Iris pigment epithelial cell (primary cell): ENCODE data around the gene BORCS5.

ENCODE experiments used
- DNase-seq: peaks from one replicate; pipeline ENCODE4 v3.0.0-alpha.2; 2011; ENCODE audit warnings: low read depth

BORCS5 gene

DNA sequence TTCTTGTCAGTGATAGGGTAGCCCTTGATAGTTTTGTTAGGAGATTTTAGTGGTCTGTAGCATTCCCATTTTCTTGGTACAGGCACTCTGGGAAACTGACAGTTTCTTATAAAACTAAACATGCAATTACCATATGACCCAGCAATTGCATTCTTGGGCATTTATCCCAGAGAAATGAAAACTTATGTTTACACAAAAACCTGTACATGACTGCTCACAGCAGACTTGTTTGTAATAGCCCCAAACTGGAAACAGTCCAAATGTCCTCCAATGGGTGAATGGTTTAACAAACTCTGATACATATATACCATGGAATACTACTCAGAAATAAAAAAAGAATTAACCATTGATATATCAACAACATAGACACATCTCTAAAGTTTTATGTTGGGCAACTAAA is 75.5 kb downstream of the BORCS5 start:
- peak; percentile 91 for DNase-seq

DNA sequence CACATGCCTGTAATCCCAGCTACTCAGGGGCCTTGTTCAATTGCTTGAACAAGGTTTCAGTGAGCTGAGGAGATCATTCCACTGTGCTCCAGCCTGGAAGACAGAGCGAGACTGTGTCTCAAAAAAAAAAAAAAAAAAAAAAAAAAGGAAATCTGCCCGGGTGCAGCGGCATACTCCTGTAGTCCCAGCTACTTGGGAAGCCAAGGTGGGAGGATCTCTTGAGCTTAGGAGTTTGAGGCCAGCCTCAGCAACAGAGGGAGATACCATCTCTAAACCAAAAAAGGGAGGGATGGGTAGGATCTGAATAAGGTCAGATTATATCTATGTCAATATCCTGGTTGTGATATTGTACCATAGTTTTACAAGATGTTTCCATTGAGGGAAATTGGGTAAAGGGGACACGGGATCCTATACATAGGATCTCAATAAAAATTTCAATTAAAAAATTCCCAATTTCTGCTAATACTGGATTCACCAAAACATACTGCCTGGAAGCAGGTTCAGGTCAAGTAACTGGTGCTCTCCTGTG is 76.4 kb downstream of the BORCS5 start:
- no peak for DNase-seq

DNA sequence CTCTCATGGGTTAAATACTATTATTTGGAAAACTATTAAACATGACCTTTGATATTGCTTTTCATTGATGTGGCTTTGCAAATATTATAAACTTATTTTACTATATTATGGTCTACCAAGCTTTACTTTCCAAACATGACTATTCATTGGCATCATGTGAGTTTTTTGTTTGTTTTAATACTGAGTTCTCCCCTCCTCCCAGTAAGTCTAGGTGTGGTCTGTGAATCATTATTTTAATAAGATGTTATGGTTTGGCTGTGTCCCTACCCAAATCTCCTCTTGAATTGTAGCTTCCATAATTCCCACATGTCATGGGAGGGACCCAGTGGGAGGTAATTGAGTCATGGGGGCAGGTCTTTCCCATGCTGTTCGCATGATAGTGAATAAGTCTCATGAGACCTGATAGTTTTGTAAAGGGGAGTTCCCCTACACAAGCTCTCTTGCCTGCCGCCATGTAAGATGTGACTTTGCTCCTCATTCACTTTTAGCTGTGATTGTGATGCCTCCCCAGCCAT is 80.0 kb downstream of the BORCS5 start:
- DNase-seq, result no peak

DNA sequence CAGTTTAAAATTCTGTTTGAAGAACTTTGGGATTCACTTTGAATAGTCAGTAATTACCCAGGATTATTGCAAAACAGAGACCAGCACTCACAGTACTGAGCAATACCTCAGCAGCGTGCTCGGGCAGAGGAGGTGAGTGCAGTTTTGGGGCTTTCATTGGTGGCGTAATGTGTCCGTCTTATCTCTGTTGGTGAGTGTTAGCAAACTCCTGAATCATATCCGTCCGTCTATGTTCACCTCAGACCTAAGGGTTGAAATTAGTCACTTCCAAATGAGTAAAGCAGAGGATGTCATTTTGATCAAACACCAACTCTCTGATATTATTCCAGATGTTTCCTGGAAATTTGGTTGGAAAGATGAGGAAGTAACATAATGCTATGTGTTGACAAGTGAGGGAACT is 82.8 kb downstream of the BORCS5 start:
- peak; percentile 99 for DNase-seq

DNA sequence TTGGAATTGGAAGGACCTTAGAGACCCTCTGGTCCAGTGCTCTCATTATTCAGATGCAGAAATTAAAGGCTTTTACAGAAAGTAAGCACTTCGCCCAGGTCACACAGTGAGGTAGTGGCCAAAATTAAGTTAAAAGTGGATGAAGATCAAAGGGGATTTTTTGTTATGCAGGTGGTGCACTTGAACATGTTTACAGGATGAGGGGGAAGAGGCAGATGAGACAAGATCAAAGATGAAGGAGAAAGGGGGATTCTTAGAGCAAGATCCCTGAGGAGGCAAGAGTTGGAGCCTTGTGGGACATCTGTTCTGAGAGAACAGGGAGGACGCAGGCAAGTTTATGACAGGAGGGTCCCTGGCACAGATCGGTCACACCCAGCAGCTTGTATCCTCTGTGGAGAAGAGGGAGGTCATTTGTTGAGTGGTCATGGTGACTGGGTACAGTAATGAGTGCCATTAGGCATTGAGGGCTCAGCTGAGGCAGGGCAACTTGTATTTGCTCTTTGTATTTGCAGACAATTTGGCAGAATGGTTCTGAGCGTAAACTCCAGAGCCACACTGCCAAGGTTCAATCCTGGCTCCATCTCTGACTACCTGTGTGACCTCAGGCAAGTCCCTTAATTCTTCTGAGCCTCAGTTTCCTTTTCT is 84.0 kb downstream of the BORCS5 start:
- DNase-seq, result no peak

DNA sequence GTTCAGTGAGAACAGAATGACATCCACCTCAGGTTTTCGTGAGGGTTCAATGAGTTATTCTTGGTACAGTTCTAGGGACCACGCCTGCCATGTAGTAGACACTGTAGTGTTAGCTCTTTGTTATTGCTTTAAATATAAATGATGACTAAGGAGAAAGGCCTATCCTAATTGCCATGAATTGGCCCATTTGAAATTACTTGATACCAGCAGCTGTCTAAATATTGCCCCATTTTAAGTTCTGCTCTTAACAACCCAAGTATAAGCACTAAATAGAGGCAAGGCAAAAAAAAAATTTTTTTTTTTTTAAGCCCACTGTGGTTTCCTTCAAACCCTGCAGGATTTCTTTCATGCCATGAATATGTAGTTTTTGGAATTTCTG is 84.5 kb downstream of the BORCS5 start:
- no peak for DNase-seq

DNA sequence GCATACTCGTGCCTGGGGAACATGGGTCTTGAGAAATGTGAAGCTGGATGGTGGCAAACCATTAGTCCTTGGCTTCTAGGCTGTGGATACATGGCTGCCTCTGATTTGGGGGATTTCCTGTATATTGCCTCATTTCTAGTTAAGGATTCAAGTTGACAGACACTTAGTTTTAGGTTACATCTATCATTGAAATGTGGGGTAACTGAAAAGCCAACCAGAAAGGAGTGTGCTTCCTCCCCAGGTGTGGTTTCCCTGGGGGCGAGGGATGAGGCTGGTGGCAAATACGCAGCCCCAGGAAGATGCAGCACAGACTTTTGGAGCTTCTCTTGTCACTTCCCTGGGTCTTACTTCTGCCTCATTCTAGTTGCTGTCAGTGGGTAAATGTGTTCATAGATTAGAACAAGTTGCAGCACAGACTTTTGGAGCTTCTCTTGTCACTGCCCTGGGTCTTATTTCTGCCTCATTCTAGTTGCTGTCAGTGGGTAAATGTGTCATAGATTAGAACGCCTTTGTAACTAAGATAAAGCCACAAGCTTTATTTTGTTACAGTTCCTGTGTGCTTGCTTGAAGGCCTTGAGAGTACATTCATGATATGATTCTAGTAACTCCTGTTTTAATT is 85.1 kb downstream of the BORCS5 start:
- peak; percentile 58 for DNase-seq

DNA sequence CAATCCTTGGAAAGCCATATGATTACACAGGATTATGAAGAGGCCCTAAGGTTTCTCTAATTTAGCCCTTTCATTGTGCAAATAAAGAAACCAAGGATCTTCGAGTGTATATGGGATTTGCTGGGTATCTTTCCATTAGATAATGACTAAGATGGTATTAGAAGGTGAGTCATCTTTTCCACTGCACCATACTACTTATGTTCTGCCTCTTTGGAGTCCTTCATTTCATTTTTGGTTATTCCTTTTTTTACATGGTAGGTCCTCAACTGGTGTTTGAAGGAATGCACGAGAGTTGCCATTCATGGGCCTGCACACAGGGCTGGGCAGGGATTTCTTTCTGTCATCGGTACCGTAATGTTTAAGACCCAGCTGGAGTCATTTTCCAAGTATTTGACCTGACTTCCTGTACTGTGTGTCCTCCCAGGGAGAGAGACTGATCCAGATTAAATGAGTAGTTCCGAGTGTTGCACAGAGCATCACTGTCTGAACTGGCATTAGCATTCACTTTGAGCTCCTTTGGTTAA is 85.7 kb downstream of the BORCS5 start:
- DNase-seq, result peak; percentile 89

DNA sequence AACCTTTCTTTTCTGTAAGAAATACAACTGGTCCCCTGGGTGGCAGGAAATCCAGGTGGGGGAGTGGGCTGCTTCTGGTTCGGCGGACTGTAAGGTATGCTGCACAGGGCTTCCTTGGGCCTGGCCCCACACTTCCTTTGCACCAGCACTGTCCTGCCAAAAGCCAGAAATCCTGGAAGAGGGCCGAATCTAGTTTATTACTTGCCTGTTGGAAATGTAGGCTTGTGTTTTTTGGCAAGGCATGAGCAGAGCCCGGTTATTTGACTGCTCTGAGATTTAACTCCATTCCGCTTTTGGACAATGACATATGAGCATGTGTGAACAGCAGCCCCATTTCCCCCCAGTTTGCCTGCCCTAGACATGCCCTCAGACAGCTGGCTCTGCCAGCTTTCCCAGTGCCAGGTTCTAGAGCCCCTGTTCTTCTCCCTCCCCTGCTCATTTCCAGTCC is 86.6 kb downstream of the BORCS5 start:
- DNase-seq, result no peak

DNA sequence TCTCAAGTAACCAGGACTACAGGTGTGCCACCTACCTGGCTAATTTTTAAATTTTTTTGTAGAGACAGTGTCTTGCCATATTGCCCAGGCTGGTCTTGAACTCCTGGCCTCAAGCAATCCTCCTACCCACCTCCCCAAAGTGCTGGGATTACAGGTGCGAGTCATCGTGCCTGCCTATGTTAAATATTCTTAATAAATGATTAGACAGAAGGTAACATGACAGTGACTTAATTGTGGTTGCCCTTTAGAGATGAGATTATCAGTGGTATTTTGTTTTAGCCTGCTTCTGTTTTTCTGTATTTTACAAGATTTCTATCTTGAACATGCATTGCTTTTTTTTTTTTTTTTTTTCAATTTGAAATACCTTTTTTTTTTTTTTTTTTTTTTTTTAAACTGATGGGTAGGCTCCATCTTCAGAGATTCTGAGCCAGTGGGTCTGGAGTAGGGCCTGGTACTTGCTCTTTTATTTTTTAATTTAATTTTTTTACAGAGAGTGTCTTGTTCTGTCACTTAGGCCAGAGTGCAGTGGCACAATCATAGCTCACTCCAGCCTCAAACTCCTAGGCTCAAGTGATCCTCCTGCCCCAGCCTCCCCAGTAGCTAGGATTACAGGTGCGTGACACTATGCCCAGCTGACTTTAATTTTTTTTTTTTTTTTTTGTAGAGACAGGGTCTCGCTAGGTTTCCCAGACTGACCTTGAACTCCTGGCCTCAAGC is 88.4 kb downstream of the BORCS5 start:
- DNase-seq, result no peak

DNA sequence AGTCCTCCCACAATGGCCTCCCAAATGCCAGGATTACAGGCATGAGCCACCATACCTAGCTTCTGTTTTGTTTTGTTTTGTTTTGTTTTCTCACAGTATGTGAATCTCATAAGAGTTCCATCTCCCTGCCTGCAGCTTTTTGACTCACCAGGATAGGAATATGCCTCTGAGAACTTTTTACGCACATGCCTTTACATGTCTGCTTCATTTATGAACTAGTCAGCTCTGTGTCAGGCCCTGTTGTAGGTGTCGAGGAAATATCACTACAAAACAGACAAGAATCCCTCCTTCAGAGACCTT is 89.0 kb downstream of the BORCS5 start:
- no peak for DNase-seq

DNA sequence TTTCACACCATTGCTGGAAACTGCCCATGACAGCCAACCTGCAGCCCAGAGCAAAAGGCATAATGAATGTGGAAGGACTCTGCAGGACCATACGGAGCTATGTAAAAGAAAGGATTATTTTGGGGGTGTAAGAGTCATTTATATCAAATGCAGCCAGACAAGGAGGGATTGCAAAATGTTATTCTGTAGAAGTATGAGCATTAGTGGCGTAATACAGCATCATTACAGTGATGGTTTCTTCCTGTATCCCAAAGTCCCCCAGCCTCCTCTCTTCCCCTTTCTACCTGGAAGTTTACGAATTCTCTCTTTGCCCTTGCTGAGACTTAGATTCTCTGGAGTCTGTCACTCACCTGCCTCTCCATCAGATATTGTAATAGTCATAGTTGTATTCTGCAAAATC is 89.9 kb downstream of the BORCS5 start:
- no peak for DNase-seq

DNA sequence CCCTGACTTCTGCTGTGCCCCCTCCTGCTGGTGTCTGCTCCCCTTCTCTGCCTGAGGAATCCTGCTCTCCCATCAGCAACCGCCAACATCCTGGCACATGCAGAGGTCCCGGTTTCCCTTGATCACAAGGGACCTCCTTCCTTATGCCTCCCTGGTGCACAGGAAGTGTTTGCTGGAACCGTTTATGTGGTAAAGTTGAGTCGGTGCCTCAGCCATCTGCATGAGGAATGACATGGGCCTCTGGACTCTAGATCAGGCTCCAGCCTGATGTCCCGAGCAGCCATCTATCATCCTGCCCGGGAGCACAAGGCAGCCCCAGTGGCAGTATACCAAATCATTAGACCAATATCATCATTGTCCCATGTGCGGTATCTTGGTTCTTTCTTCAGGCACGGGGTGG is 90.4 kb downstream of the BORCS5 start:
- no peak for DNase-seq

DNA sequence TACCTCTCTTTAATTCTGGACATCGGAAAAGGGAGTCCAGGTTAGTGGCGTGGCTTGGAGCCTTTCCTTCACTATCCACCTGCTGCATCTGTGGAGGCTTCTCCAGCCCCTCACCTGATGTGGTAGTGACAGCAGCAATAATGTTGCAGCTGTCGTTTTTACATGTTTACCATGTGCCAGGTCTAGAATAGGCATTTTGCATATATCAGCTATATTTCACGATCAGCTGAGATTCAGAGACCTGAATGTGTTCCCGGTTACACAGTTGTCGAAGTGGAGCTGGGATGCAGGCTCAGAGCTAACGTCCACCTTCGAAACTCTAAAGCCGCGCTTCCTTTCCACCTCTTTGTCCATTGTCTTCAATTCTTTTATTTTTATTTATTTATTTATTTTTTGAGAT is 91.0 kb downstream of the BORCS5 start:
- DNase-seq, result no peak

DNA sequence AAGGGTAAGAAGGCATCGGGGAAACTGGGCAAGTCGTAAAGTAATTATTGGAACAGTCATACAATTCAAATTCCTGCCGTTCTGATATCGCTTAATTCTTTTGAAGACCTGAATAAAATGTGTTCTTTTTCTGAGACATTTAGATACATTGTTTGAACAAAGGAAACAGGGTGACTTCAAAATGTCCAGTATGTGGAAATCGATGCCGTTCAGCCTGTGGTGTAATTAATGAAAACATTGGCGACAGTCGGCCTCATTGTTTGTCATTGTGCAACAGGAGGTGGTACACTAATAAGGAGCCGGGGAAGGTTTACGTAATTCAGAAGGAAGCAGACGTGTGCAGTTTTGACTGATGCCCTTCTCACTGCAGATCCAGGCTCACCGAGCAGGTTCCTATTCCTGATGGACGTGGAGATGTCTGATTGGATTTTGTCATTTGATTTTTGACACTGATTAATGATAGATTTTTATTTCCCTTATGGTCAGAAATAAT is 92.7 kb downstream of the BORCS5 start:
- DNase-seq, result peak; percentile 80

DNA sequence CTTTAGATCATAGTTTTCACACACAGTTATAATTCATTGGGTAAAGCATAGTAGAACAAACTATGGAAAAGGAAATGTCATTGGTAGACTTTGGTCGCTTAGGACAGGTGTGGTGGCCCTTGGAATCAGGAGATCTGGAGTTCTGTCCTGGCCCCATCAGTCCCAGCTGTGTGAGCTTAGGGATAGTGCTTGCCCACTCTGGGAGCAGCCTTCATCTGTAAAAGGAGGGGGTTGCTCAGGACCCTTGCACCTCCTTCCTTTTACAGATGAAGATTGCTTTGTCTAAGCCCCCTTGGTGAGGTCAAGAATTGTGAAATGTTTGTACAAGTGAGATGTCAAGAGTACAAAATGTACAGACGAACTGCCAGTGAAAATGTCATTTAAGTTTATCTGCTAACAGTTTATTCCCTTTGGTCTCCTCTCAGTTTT is 93.2 kb downstream of the BORCS5 start:
- DNase-seq, result no peak

DNA sequence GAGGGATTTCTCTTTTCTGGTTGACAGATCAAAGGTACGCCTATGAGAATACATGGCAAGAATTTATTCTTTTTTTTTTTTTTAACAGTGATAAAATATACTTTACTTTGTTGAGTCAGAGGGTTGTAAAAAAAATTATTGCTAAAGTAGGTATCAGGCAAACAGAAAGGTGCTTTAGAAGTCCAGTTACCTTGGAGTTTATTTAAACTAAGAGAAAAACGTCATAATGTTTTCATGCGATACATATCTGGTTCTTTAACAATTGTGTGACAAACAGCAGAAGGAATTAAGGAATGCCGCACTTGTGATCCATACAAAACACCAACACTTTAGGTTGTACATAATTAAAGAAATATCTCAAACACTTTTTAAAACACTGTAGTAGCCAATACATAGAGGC is 94.2 kb downstream of the BORCS5 start:
- DNase-seq, result no peak

DNA sequence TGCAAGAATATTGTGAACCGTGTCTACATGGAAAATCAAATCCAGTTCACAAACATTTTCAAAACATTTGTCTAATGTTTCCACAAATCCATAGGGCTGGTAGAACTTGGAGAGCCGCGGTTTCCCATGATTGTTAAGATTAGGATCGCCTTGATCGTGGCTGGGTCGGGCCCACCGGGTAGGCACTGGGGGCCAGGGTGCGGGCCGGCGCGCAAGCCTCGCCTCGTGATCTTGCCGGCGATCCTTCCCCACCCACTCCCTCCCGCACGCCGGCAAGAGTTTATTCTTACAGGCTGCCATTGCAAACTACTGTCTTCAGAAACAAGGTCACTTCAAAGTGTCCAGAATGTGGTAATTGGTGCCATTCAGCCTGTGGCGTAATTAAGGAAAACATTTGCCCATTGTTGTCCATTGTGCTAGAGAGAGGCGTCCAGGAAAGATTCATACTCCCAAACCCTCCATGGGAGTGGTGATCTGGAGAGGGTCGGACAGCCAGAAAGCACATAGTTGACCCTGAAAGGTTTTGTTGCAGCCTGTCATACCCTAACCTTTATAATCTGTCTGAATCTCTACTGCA is 95.5 kb downstream of the BORCS5 start:
- DNase-seq, result no peak

DNA sequence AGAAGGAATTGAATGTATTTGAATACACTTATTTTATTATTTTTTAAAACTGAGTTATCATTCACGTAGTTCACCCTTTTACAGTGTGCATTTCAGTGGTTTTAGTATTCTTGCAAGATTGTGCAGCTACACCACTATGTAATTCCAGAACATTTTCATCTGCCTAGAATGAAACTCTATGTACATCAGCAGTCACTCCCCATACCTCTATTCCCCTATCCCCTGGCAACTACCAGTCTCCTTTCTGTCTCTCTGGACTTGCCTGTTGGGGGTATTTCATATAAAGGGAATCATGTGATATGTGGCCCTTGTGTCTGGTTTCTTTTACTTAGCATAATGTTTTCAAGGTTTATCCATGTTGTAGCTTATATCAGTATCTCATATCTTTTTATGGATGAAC is 96.8 kb downstream of the BORCS5 start:
- no peak for DNase-seq

DNA sequence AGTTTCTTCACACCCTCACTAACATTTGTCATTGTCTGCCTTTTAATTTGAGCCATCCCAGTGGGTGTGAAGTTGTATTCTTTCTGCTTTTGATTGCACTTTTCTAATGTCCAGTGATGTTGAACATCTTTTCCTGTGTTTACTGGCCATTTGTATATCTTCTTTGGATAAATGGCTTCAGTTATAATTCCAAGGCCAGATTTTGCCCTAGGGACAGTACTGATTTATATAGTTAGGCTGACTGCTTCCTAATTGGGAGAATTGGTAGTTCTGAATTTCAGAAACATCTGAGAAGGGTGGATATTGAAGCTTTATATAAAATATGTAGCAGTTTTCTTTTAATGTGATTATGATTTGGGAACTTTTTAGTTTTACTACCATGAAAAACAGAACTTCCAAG is 97.4 kb downstream of the BORCS5 start:
- no peak for DNase-seq

DNA sequence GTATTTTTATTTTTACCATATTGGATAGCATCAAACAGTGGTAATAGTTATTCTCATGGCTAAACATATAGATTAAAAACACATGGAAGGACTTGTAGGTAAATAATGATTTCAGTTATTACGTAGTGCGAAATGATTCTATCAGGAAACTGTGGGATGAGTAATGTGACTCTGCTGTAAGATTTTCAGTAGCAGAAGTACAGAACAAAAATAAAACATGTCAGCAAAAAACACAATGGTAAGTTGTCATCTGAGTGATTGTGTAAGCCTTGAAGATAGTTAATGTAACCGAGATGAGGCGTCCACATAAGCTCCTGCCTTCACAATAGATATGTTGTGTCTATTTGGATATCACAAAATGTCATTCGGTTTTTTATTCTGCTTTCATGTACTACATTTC is 99.8 kb downstream of the BORCS5 start:
- peak; percentile 88 for DNase-seq
